Tibial artery (tissue), 4 donors: ENCODE data around the gene ZNF182.

Experiments used
- DNase-seq, 2 donors: peaks; one replicate each; pipeline ENCODE4 v3.0.0-alpha.2; 2019
- H3K27ac ChIP-seq, 2 donors: fragments of 200-600 bp; sonication (generic) in 1 of 2; 1 replicate in 1 of 2; 2 replicates in 1 of 2; pipeline ENCODE4 v1.5.1; 2018 to 2019; ENCODE audit warnings: mild to moderate bottlenecking in 1 of 2
- H3K27me3 ChIP-seq, 2 donors: fragments of 200-600 bp; sonication (generic) in 1 of 2; one replicate each; pipeline versions ENCODE4 v1.5.1 to v1.6.0; 2016 to 2019
- H3K36me3 ChIP-seq, 3 donors: fragments of 200-600 bp; sonication (generic) in 2 of 3; one replicate each; pipeline ENCODE4 v1.5.1; 2016 to 2019; ENCODE audit warnings: mild to moderate bottlenecking in 2 of 3
- H3K4me1 ChIP-seq, 4 donors: fragments of 200-600 bp; sonication (generic) in 2 of 4; 1 replicate in 3 of 4; 2 replicates in 1 of 4; pipeline ENCODE4 v1.5.1; 2016 to 2019
- H3K4me3 ChIP-seq, 2 donors: fragments of 200-600 bp; sonication (generic) in 1 of 2; 1 replicate in 1 of 2; 2 replicates in 1 of 2; pipeline ENCODE4 v1.5.1; 2018 to 2019; ENCODE audit warnings: mild to moderate bottlenecking in 2 of 2
- H3K9me3 ChIP-seq, 3 donors: fragments of 200-600 bp; sonication (generic) in 1 of 3; one replicate each; pipeline ENCODE4 v1.5.1; 2016 to 2019
- intact Hi-C: fragments of 100-400 bp; cut with DNase I; formaldehyde crosslinking; loops from one replicate; pipeline ENCODE4 v1.15.0; 2023; ENCODE audit warnings: low total_unique reads
- TF ChIP-seq, protein P1 (sequence below), 2 experiments: fragments of 200-600 bp in 1 of 2; fragments of 450-650 bp in 1 of 2; IDR thresholded peaks; one replicate each; pipeline ENCODE4 v1.5.1; 2017 to 2019; ENCODE audit warnings: antibody characterized with exemption in 2 of 2, mild to moderate bottlenecking in 1 of 2, moderate library complexity in 1 of 2

ZNF182 gene

DNA sequence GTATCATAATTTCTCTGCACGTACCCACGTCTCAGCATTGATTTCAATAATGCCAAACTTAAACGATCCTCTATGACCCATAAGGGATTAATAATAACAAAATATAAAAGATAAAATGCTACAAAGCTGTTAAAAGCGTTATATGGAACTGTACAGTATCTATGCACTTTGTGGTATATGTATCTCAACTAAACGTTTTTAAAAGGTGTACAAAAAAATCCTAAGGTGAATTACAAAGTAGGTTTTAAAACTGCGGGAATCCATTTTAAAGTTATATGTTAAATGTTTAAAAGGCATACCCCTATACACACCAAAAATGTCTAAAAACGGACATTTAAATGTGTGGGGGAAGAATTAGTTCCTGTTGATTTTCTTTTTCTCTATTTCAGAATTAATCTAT is 860 bp downstream of the ZNF182 start:
- intact Hi-C loops = no loop called here

GRCh38 chrX:48002319-48002718 is 1.5 kb downstream of the ZNF182 start:
- no peak overlapping the region for H3K4me3 ChIP-seq
- no peaks in the 10 kb centered on the region for H3K36me3 ChIP-seq
- H3K9me3 ChIP-seq = no peaks in the 10 kb centered on the region
- peaks cover 0 to 12% (median 0%) of the 10 kb centered on the region in 4 donors for H3K4me1 ChIP-seq
- TF ChIP-seq, protein P1, sequence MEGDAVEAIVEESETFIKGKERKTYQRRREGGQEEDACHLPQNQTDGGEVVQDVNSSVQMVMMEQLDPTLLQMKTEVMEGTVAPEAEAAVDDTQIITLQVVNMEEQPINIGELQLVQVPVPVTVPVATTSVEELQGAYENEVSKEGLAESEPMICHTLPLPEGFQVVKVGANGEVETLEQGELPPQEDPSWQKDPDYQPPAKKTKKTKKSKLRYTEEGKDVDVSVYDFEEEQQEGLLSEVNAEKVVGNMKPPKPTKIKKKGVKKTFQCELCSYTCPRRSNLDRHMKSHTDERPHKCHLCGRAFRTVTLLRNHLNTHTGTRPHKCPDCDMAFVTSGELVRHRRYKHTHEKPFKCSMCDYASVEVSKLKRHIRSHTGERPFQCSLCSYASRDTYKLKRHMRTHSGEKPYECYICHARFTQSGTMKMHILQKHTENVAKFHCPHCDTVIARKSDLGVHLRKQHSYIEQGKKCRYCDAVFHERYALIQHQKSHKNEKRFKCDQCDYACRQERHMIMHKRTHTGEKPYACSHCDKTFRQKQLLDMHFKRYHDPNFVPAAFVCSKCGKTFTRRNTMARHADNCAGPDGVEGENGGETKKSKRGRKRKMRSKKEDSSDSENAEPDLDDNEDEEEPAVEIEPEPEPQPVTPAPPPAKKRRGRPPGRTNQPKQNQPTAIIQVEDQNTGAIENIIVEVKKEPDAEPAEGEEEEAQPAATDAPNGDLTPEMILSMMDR (IDR thresholded peaks at IDR 0.05) = no peak
- DNase-seq = no peak
- intact Hi-C loops = no loop called here
- H3K27me3 ChIP-seq = no peaks in the 10 kb centered on the region
- no peak overlapping the region for H3K27ac ChIP-seq

More for the DNA sequence above, 860 bp downstream of the ZNF182 start:
- peak overlapping the region; percentile 72 to 74 for H3K27ac ChIP-seq
- peak overlapping the region; percentile 63 to 66 for H3K4me3 ChIP-seq
- TF ChIP-seq, protein P1 (IDR thresholded peaks at IDR 0.05) = no peak
- peaks cover 0 to 12% (median 0%) of the 10 kb centered on the region in 4 donors for H3K4me1 ChIP-seq
- H3K36me3 ChIP-seq = no peaks in the 10 kb centered on the region
- DNase-seq = no peak
- no peaks in the 10 kb centered on the region for H3K27me3 ChIP-seq
- no peaks in the 10 kb centered on the region for H3K9me3 ChIP-seq

DNA sequence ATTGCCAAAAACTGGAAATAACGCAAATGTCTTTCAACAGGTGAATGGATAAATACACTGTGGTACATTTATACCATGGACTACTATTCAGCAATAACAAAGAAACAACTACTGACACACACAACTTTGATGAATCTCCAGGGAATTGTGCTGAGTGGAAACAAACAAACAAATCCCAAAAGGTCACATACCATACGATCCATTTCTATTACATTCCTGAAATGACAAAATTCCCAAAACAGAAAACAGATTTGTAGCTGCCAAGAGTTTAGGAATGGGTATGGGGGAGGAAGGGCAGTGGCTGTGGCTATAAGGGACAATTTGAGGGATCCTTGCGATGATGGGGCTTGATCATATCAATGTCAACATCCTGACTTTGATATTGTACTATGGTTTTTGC is 2.5 kb downstream of the ZNF182 start:
- peaks cover 5 to 8% (median 8%) of the 10 kb centered on the region in 3 donors for H3K36me3 ChIP-seq
- H3K9me3 ChIP-seq = peaks cover 0 to 4% (median 0%) of the 10 kb centered on the region in 3 donors
- no peak for DNase-seq
- H3K4me1 ChIP-seq = peaks cover 0 to 12% (median 0%) of the 10 kb centered on the region in 4 donors
- H3K4me3 ChIP-seq = no peak overlapping the region
- TF ChIP-seq, protein P1 (IDR thresholded peaks at IDR 0.05) = no peak
- intact Hi-C loops = no loop called here
- H3K27me3 ChIP-seq = no peaks in the 10 kb centered on the region
- H3K27ac ChIP-seq = no peak overlapping the region

- H3K9me3 ChIP-seq = peaks cover 0 to 4% (median 0%) of the 10 kb centered on the region in 3 donors
- TF ChIP-seq, protein P1 (IDR thresholded peaks at IDR 0.05) = no peak
- no peaks in the 10 kb centered on the region for H3K27me3 ChIP-seq
- no peak overlapping the region for H3K27ac ChIP-seq
- no peak for DNase-seq
- peaks cover 5 to 15% (median 14%) of the 10 kb centered on the region in 3 donors for H3K36me3 ChIP-seq
- intact Hi-C loops = no loop called here
- no peak overlapping the region for H3K4me3 ChIP-seq
- no peaks in the 10 kb centered on the region for H3K4me1 ChIP-seq
Measured at GRCh38 chrX:47992669-47993068, 11.1 kb downstream of the ZNF182 start.

DNA sequence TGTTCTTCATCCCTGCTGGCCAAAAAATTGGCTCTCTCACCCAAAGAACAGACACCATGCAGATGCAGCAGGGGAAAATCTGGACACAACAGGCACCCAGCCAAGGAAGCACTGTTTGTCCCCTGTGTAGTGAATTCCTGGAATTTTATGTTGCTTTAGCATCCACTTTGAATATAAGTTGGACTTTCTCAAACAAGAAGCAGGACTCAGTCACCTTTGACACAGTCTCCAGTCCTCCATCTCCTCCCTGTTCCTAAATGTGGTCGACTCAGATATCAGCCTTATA is 11.8 kb downstream of the ZNF182 start:
- no peaks in the 10 kb centered on the region for H3K4me1 ChIP-seq
- DNase-seq = no peak
- intact Hi-C loops = no loop called here
- TF ChIP-seq, protein P1 (IDR thresholded peaks at IDR 0.05) = no peak
- H3K4me3 ChIP-seq = no peak overlapping the region
- H3K27ac ChIP-seq = no peak overlapping the region
- H3K36me3 ChIP-seq = peaks cover 4 to 19% (median 16%) of the 10 kb centered on the region in 3 donors
- no peaks in the 10 kb centered on the region for H3K27me3 ChIP-seq
- H3K9me3 ChIP-seq = peaks cover 0 to 4% (median 0%) of the 10 kb centered on the region in 3 donors
